Astrocyte of the spinal cord (primary cell): ENCODE results near the gene SART3.

ENCODE experiments used
- DNase-seq: peaks from one replicate; pipeline ENCODE4 v3.0.0; 2011; ENCODE audit warnings: low read depth, low spot score
- H3K4me3 ChIP-seq: 2 replicates; pipeline ENCODE4 v1.5.1; 2011; ENCODE audit warnings: low read depth, mild to moderate bottlenecking, low read length, moderate library complexity
- in situ Hi-C: cut with HindIII; loops from 2 replicates; pipeline ENCODE4 v1.10.0; 2017; ENCODE audit warnings: low sequenced_read_pairs
- TF ChIP-seq, protein P1 (sequence below): IDR thresholded peaks from 2 replicates; pipeline ENCODE4 v1.5.1; 2012; ENCODE audit warnings: low read depth, mild to moderate bottlenecking, low read length, inconsistent platforms

The SART3 gene

DNA sequence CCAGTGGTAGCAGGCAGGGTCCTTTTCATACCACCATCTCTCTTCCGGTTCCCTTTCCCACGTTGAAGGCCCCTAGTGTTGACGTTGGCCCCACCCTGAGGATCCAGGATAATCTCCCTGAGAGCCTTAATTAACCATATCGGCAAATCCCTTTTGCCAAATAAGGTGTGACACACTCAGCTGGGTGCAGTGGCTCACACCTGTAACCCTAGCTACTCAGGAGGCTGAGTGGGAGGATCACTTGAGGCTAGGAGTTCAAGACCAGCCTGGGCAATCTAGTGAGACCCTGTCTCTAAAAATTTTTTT lies 39.7 kb upstream of the SART3 start:
- no peak overlapping the region for H3K4me3 ChIP-seq
- TF ChIP-seq, protein P1, sequence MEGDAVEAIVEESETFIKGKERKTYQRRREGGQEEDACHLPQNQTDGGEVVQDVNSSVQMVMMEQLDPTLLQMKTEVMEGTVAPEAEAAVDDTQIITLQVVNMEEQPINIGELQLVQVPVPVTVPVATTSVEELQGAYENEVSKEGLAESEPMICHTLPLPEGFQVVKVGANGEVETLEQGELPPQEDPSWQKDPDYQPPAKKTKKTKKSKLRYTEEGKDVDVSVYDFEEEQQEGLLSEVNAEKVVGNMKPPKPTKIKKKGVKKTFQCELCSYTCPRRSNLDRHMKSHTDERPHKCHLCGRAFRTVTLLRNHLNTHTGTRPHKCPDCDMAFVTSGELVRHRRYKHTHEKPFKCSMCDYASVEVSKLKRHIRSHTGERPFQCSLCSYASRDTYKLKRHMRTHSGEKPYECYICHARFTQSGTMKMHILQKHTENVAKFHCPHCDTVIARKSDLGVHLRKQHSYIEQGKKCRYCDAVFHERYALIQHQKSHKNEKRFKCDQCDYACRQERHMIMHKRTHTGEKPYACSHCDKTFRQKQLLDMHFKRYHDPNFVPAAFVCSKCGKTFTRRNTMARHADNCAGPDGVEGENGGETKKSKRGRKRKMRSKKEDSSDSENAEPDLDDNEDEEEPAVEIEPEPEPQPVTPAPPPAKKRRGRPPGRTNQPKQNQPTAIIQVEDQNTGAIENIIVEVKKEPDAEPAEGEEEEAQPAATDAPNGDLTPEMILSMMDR, result no peak
- in situ Hi-C loops, result no loop called here
- DNase-seq, result no peak

DNA sequence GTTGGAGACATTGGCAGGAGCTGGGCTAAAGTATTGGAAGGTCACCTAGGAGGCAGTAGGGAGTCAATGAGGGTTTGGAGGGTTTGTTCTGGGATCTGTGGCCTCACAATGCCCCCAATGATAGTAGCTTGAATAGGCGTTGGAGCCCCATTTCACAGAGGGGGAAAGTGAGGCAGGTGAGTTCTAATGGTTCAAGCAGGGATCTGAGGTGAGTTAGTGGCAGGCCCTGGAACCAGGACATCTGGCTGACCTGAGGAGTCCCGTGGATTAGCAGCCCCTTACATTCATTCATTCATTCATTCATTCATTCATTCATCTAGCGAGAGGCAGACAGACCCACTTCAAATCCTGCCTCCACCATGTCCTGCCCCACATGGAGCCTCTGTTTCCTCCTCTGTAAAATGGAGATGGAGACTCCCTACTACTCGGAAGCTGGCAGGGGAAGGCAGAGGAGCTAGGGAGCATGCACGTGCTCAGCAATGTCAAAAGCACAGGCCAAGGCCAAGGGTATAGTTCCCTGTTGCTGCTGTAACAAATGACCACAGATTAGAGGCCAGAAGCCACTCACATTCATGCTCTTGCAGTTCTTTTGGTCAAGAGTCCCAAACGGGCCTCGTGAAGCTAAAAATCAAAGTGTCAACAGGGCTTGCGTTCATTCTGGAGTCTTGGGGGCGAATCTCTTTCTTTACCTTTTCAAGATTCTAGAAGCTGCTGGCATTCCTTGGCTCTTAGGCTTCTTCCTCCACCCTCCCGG lies 39.2 kb upstream of the SART3 start:
- no peak overlapping the region for H3K4me3 ChIP-seq
- TF ChIP-seq, protein P1, result no peak
- no peak for DNase-seq
- in situ Hi-C loops, result no loop called here

DNA sequence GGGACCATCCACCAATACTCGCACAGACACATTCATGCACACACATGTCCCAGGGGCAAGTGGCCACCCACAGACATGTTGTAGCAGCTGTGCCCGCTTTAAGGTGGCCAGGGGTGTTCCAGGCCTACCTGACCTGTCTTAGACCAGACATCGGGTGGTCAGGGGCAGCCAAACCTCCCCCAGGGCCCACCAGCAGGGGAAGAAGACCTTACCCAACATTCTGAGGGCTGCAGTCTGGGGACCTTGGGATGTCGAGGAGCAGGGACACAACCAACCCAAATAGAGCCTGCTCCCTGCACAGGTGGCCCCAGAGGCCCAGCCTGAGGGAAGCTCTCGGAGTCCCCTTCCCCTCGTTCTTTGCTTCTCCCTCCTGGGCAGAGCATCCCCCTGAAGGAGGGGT lies 38.6 kb upstream of the SART3 start:
- in situ Hi-C loops, result no loop called here
- TF ChIP-seq, protein P1, result no peak
- no peak overlapping the region for H3K4me3 ChIP-seq
- no peak for DNase-seq

DNA sequence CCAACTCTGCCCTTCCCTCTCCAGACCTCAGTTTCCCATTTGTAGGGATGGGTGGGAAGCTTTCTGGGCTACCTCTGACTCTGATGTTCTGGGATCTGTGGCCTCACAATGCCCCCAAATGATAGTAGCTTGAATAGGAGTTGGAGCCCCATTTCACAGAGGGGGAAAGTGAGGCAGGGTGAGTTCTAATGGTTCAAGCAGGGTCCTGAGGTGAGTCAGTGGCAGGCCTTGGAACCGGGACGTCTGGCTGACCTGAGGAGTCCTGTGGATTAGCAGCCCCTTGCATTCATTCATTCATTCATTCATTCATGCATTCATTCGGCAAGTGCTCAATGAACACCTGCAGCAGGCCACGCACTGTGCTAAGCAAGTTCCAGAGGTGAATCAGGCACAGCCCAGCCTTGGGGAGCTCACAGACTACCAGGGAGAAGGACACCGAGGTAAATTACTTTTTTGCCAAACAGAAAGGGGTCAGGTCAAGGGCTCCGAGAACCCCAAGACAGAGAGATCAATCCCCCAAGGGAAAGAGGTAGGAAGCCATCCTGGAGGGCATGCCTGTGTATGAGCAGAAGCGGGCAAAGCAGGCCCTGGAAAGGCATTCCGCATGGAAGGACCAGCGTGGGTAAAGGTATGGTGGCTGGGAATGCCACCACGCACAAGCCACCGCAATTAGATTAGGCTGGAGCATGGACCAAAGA lies 37.7 kb upstream of the SART3 start:
- TF ChIP-seq, protein P1, result no peak
- DNase-seq, result no peak
- H3K4me3 ChIP-seq, result no peak overlapping the region
- in situ Hi-C loops, result no loop called here

DNA sequence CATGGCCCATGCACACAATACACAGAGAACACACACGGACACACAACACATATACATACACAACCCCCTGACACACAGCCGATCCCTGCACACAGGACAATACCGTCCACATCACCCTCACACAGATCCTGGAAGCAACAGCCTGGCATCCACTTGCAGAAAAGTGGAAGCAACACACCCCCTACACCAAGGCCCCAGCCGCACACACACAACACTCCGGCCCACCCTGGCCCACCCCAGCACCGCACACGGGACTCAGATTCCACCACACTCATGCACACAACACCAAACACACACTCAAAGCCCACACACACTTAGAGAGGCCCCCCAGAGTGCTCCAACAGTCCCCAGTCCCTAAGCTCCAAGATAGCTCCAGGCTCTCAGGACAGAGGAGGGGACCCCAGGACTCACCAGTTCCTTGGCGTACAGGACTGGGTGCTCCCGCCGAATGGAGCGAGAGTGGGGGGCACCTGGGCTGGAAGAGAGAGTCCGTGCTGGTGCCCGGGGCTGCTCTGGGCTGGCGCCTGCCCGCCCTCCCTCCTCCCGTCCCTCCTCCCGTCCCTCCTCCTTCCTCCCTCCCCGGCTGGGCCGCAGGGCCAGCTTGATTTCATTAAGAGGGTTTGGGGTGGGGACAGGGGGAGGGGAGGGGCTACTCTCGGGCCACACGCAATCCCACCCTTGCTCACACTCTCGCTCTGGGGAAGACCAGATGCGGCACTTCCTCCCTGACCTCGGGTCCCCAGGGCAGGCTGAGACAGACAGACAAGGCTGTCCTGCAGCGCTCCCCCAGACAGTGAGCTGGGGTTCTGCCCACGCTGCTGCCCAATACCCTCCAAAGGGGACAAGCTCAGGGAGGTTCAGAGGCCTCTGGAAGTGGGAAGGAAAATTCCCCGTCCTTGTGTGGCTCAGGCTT lies 36.8 kb upstream of the SART3 start, which contains the start of gene TMEM119:
Gene TMEM119 (minus strand): TSS at position 526 of the 913 bp plus-strand sequence. CDS start 5,701 bp downstream, outside the sequence.
- DNase-seq, result no peak
- peak within 1 kb of the TSS; percentile 20 for H3K4me3 ChIP-seq
- TF ChIP-seq, protein P1, result no peak

DNA sequence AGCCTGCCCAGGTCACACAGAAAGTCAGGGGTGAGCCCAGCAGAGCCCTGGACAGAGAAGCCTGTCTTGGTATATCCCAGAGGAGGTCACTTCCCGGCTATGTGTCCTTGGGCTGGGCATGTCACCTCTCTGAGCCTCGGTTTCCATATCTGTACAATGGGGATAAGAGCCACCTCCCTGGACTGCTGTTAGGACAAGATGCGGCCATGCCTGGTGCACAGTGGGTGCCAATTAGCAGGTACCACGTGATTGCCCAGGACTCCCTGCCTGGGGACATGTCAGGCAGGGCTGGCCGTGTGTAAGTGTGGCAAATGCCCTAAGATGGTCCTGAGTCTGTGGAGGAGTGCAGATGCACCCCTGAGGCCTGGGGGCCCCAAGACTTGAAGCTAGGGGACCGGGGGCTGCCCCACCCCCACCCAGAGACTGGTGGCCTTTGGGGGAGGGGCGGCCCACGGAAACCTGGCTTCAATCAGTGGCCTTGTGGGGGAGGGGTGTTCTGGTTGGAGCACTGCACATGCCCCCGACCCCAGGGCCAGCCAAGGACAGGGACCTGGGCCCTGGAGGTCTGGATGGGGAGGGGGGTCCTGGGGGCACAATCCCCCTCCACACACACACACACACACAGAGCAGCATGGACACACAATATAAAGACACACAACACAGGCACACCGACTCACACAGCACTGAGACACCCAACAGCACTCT lies 36.0 kb upstream of the SART3 start:
- DNase-seq, result no peak
- H3K4me3 ChIP-seq, result peak overlapping the region; percentile 20
- TF ChIP-seq, protein P1, result no peak
- in situ Hi-C loops, result no loop called here

More for the DNA sequence above, 36.8 kb upstream of the SART3 start, which contains the start of gene TMEM119:
- in situ Hi-C loops, result no loop called here
